Ovary (tissue), 9 donors: Measurements from ENCODE around the gene TCIRG1. TPM values are rescaled to one million over a fixed set of nuclear protein-coding genes. Genes with fewer than 3 reads are reported as not detected.

ENCODE experiments used
- DNase-seq, 5 donors: peaks; one replicate each; pipeline ENCODE4 v3.0.0-alpha.2; 2019 to 2020
- H3K27ac ChIP-seq, 2 donors: fragments of 200-600 bp; one replicate each; pipeline versions ENCODE4 v1.5.1 to v1.8.0; 2019 to 2022
- H3K27me3 ChIP-seq: fragments of 200-600 bp; one replicate; pipeline ENCODE4 v1.8.0; 2022
- H3K36me3 ChIP-seq: fragments of 200-600 bp; sonication (generic); one replicate; pipeline ENCODE4 v1.5.1; 2019
- H3K4me1 ChIP-seq: one replicate; pipeline ENCODE4 v1.8.1; 2013; ENCODE audit warnings: mild to moderate bottlenecking, moderate library complexity; ENCODE audit not compliant: insufficient read depth
- H3K4me3 ChIP-seq: fragments of 200-600 bp; sonication (generic); one replicate; pipeline ENCODE4 v1.5.1; 2017
- H3K9me3 ChIP-seq, 2 donors: fragments of 200-600 bp in 1 of 2; sonication (generic) in 1 of 2; one replicate each; pipeline versions ENCODE4 v1.5.1 to v1.8.1; 2013 to 2019; ENCODE audit warnings: mild to moderate bottlenecking in 1 of 2, moderate library complexity in 1 of 2
- CTCF ChIP-seq, 3 donors: fragments of 450-650 bp in 2 of 3; fragments of 200-600 bp in 1 of 3; IDR thresholded peaks; one replicate each; pipeline versions ENCODE4 v1.5.1 to v1.8.0; 2016 to 2022; ENCODE audit warnings: antibody characterized with exemption in 3 of 3, mild to moderate bottlenecking in 1 of 3
- EP300 ChIP-seq: sonication (generic); formaldehyde crosslinking; IDR thresholded peaks from one replicate; pipeline ENCODE4 v1.6.1; 2017; ENCODE audit warnings: antibody characterized with exemption
- POLR2A ChIP-seq: fragments of 450-650 bp; IDR thresholded peaks from one replicate; pipeline ENCODE4 v1.6.1; 2017; ENCODE audit warnings: antibody characterized with exemption, mild to moderate bottlenecking, moderate library complexity
- WGBS, 3 donors: extraction: QIAGEN DNeasy Blood & Tissue Kit in 1 of 3; methylation state at CpG; one replicate each; pipeline versions ENCODE4 v1.1.5 to v1.1.7; 2013 to 2017; 5-methylcytosine and 5-hydroxymethylcytosine counted together
- intact Hi-C, 4 donors: fragments of 100-400 bp; cut with DNase I; formaldehyde crosslinking; loops; one replicate each; pipeline versions ENCODE4 v1.11.0 to v1.15.1; 2022 to 2023
- polyA plus RNA-seq, 2 donors: library from polyadenylated mRNA; stranded (reverse); fragments of 200-250 nt in 1 of 2; fragments of 350-450 nt in 1 of 2; fragmentation: Illumina TruSeq in 1 of 2; extraction: RNeasy Lipid Tissue Mini Kit (QIAGEN cat#74804) in 1 of 2; gene quantifications; one replicate each; pipeline ENCODE4 v1.2.3, GENCODE V29; 2013 to 2014
- total RNA-seq, 7 donors: library from RNA; depleted of rRNA in 2 of 7; stranded (reverse); fragments of >200 nt in 2 of 7; fragmentation: NEBNext Ultra II Directional in 3 of 7; extraction: Animal tissue kit (Norgen Biotek cat#: 25700) in 3 of 7; gene quantifications; one replicate each; pipeline versions ENCODE4 v1.1.0 to v1.2.4, GENCODE V29; 2016 to 2023
- donor health status: DM: no; HTN: no; CAD: no; lungs with moderate emphysema.
- donor health status: DM: no; HTN: no; CAD: no.
- donor health status: Bipolar disorder and iron deficiency.
- donor health status: DM: yes; HTN: yes; CAD: no.
- donor health status: DM: no; HTN: no; CAD: no.
- donor health status: DM: yes; HTN: yes; CAD: no.

Gene TCIRG1
- total and polyA plus RNA-seq, 9 donors = 2.2 to 109 (median 77.4) TPM

- no peaks in the 10 kb centered on the region for H3K27me3 ChIP-seq
- no peaks in the 10 kb centered on the region for H3K9me3 ChIP-seq
- H3K4me3 ChIP-seq = no peak overlapping the region
- DNase-seq = peak in 1 of 5 donors; percentile 17
- 84 to 88% (median 85%) methylated on average over 16 of the region's 16 CpGs for WGBS, 3 donors
- intact Hi-C loops = loop anchor here in 1 of 4 donors (10.0 kb wide), 1 partner anchor 197 kb away; no protein-coding TSS in a partner anchor
- TF ChIP-seq CTCF (IDR thresholded peaks at IDR 0.05) (no peak), POLR2A (no peak), EP300 (no peak)
- H3K27ac ChIP-seq = no peak overlapping the region
- peaks cover 10% of the 10 kb centered on the region for H3K4me1 ChIP-seq
- no peaks in the 10 kb centered on the region for H3K36me3 ChIP-seq
Observed at GRCh38 chr11:68007498-68008380, 31.1 kb upstream of the TCIRG1 start.

- intact Hi-C loops = loop anchor here in 1 of 4 donors (10.0 kb wide), 1 partner anchor 196 kb away; no protein-coding TSS in a partner anchor
- no peak overlapping the region for H3K27ac ChIP-seq
- peaks cover 13% of the 10 kb centered on the region for H3K4me1 ChIP-seq
- no peak overlapping the region for H3K4me3 ChIP-seq
- H3K36me3 ChIP-seq = no peaks in the 10 kb centered on the region
- TF ChIP-seq POLR2A (no peak), CTCF (IDR thresholded peaks at IDR 0.05) (no peak), EP300 (no peak)
- 85 to 88% (median 86%) methylated on average over 26 to 27 of the region's 27 CpGs for WGBS, 3 donors
- DNase-seq = peak in 2 of 5 donors; percentile 21 to 35
- H3K27me3 ChIP-seq = no peaks in the 10 kb centered on the region
- no peaks in the 10 kb centered on the region for H3K9me3 ChIP-seq
Observed at GRCh38 chr11:68008381-68009337, 30.2 kb upstream of the TCIRG1 start.

GRCh38 chr11:68009391-68010089 lies 29.3 kb upstream of the TCIRG1 start:
- peak overlapping the region; percentile 43 to 72 for H3K27ac ChIP-seq
- no peaks in the 10 kb centered on the region for H3K36me3 ChIP-seq
- H3K4me3 ChIP-seq = no peak overlapping the region
- intact Hi-C loops = loop anchor here in 1 of 4 donors (10.0 kb wide), 1 partner anchor 195 kb away; no protein-coding TSS in a partner anchor
- 17 to 43% (median 30%) methylated on average over 12 of the region's 12 CpGs for WGBS, 3 donors
- DNase-seq = peak in 1 of 5 donors; percentile 33
- H3K27me3 ChIP-seq = no peaks in the 10 kb centered on the region
- no peaks in the 10 kb centered on the region for H3K9me3 ChIP-seq
- H3K4me1 ChIP-seq = peaks cover 10% of the 10 kb centered on the region
- peak in 1 of 3 donors; percentile 15 for TF ChIP-seq CTCF (IDR thresholded peaks at IDR 0.05)
- no peak for TF ChIP-seq POLR2A
